GM04503 (cell line): ENCODE results near the gene MGME1.
"Not testable (repeated sequence)": the region's sequence is repeated elsewhere in the genome, so short reads cannot be mapped to it uniquely, and the experiment has no call there.

Source experiments
- DNase-seq: peaks from one replicate; pipeline ENCODE4 v3.0.0-alpha.2; 2012; ENCODE audit warnings: low read depth

The MGME1 gene

DNA sequence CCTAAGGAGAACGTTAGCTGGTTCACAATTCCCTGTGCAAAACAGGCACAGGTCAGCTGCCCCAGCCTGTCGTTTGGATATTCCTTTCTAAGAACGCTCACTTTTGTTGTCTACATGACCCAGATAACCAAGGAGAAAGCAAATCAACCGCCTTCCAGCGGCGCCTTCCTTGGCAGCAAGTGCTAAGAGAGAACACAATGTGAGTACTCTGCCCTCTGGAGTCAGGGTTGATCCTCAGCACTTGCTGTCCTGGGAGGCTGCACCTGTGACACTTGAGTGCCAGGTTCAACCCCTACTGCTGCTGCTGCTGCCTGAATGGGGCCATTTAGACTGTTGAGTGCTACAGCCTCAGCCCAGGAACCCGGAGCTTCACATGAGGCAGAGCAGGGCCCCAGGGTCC lies 52.1 kb downstream of the MGME1 start:
- DNase-seq, result no peak

- no peak for DNase-seq
Measured at GRCh38 chr20:18024606-18025127, 55.8 kb downstream of the MGME1 start.

DNA sequence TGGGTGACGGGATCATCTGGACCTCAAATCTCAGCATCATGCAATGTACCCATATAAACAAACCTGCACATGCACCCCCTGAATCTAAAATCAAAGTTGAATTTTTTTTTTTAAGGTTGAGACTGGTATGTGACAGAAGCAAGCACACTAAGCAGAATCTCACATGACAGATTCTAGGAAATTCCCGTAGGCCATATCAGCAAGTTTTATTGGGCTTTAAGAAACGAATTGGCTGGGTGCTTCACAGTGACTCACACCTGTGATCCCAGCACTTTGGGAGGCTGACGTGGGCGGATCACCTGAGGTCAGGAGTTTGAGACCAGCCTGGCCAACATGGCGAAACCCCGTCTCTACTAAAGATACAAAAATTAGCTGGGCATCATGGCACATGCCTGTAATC lies 58.2 kb downstream of the MGME1 start:
- not testable (repeated sequence) for DNase-seq

DNA sequence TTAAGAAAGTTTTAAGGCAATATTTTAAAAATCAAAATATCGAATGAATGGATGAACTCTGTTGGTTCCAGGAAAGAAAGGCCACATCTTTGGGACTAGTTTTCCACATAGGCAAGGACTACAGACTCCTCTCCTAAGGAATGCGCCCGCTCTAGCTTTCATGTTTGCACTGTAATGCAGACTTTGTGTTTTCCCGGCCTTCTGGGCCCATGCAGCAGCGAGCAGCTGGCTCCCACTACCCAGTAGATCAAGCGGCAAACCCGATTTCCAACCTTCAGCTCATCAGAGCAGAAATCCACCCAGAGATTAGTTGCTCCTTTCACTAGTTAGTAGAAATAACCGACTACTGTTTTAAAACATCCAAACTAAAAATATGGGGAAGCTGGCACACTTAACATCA lies 61.2 kb downstream of the MGME1 start:
- DNase-seq, result no peak

GRCh38 chr20:18031050-18031449 lies 62.2 kb downstream of the MGME1 start:
- DNase-seq, result no peak

DNA sequence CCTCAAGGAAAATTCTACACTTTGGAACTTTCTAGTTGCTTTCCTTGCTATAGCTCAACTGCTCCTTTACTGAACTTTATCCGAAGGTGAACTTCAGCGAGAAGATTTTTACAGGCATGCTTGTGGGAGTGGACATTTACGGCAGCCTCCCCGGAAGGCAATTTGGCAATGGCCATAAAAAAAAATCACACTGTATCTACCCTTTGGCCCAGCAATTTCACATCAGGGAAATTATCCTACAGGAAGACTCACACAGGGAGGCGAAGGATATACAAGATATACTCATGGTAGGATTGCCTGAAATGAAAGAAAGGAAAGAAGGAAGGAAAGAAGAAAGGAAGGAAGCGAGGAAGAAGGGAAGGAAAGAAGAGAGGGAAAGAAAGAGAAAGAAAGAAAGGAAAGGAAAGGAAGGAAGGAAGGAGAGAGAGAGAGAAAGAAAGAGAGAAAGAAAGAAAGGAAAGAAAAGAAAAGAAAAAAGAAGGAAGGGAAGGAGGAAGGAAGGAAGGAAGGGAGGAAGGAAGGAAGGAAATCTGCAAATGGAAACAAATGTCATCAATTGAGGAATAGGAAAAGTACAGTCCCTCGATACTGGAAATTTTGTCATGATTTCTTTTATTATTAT lies 63.2 kb downstream of the MGME1 start:
- DNase-seq, result no peak

GRCh38 chr20:18032977-18033892 lies 64.4 kb downstream of the MGME1 start:
- DNase-seq, result no peak

DNA sequence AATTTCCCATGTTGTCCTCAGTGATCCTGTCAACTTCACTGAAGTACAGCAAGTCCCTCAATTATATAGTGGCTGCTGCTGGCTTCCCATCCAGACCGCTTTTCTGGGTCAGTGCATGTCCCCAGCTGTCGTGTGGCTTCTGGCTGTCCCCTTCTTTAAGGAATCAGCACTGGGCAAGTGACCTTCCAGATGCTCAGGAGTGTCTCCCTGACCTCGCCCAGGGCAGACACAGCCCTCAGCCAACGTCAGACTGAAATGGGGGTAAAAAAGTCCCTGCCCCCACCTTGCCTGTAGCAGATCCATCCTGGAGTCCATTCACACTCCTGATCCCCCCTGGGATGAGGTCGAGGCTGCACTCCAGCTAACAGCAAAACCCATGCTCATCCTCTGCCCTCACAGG lies 65.2 kb downstream of the MGME1 start:
- no peak for DNase-seq

DNA sequence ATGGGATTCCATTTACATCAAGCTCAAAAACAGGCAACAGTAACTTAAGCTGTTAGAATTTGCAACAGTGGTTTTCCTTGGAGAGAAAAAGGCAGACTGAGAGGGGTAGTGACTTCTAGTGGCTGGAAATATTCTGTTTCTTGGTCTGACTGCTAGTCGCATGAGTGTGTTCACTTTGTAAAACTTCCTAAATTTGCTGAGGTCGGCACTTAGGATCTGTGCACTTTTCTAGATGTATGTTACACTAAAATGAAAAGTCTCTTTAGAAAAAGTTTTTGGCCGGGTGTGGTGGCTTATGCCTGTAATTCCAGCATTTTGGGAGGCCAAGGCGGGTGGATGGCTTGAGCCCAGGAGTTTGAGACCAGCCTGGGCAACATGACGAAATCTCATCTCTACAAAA lies 70.2 kb downstream of the MGME1 start:
- no peak for DNase-seq
